Liver (tissue), 3 donors: ENCODE results near the gene NINJ1.

Experiments
- GABPA ChIP-seq, 2 donors: IDR thresholded peaks in 1 of 2; conservative IDR thresholded peaks in 1 of 2; 2 replicates each; pipeline ENCODE4 v1.6.1; 2016; ENCODE audit warnings: antibody characterized with exemption in 2 of 2, mild to moderate bottlenecking in 1 of 2, moderate library complexity in 1 of 2
- HNF4A ChIP-seq, 2 donors: conservative IDR thresholded peaks; 2 replicates each; pipeline ENCODE4 v1.6.1; 2016; ENCODE audit warnings: antibody characterized with exemption in 2 of 2, mild to moderate bottlenecking in 2 of 2
- HNF4G ChIP-seq: IDR thresholded peaks from 2 replicates; pipeline ENCODE4 v1.6.1; 2016; ENCODE audit warnings: antibody characterized with exemption
- NR2F2 ChIP-seq: IDR thresholded peaks from 2 replicates; pipeline ENCODE4 v1.6.1; 2016; ENCODE audit warnings: antibody characterized with exemption
- RAD21 ChIP-seq, 2 donors: IDR thresholded peaks; 2 replicates each; pipeline ENCODE4 v1.6.1; 2016; ENCODE audit warnings: antibody characterized with exemption in 2 of 2, mild to moderate bottlenecking in 2 of 2
- SP1 ChIP-seq: IDR thresholded peaks from 2 replicates; pipeline ENCODE4 v1.6.1; 2018; ENCODE audit warnings: antibody characterized with exemption, mild to moderate bottlenecking
- TAF1 ChIP-seq: conservative IDR thresholded peaks from 2 replicates; pipeline ENCODE4 v1.6.1; 2016; ENCODE audit warnings: antibody characterized with exemption, mild to moderate bottlenecking
- YY1 ChIP-seq: IDR thresholded peaks from 2 replicates; pipeline ENCODE4 v1.6.1; 2016; ENCODE audit warnings: antibody characterized with exemption, mild to moderate bottlenecking
- TF ChIP-seq, protein P1 (sequence below): fragments of 150-350 bp; IDR thresholded peaks from 2 replicates; pipeline ENCODE4 v1.5.1; 2017; ENCODE audit warnings: improper control_type of control experiment, low read depth, low read length; ENCODE audit not compliant: missing input control
- TF ChIP-seq, protein P2 (sequence below): IDR thresholded peaks from 2 replicates; pipeline ENCODE4 v1.6.1; 2016; ENCODE audit warnings: antibody characterized with exemption
- TF ChIP-seq, protein P3 (sequence below): IDR thresholded peaks from 2 replicates; pipeline ENCODE4 v1.6.1; 2016; ENCODE audit warnings: antibody characterized with exemption
- TF ChIP-seq, protein P4 (sequence below): IDR thresholded peaks from 2 replicates; pipeline ENCODE4 v1.6.1; 2016; ENCODE audit warnings: antibody characterized with exemption
- donor health status: healthy.
- donor health status: healthy.

DNA sequence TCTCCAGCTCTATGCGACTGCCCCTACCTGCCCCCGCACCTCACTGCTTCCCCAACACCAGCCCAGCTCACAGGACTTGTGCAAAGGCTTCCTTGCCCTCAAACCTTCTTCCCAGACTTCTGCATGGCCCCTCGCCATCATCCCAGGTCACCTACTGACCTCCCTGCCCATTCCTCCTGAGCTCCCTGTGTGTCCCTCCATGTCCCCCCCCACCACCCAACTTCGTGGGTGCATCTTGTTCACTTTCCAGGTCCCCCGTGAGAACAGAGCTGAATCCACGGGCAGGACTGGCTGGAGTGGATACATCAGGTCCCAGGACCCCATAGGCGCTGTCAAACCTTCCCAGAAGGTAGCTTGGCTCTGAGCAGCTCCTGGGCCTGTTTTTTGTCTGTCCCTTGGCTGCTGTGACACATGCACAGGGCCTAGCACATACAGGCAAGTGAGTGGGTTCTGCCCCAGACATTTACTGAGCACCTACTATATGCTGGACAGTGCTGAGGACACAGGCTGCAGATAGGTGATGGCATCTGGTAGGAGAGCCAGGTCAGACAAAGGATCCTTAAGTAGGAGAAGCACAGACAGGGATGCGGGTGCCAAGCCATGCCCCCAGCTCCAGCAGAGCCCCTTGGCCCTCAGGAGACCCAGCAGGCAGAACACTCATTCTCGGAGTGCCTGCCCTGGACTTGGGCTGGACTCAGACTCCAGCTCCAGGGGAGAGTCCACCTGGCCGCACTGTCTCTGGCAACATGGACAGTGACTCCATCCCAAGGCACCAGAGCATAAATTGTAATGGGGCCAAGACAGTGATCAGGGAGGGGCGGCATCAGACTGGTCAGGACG is 15.0 kb downstream of the NINJ1 start:
- TF ChIP-seq, protein P1, sequence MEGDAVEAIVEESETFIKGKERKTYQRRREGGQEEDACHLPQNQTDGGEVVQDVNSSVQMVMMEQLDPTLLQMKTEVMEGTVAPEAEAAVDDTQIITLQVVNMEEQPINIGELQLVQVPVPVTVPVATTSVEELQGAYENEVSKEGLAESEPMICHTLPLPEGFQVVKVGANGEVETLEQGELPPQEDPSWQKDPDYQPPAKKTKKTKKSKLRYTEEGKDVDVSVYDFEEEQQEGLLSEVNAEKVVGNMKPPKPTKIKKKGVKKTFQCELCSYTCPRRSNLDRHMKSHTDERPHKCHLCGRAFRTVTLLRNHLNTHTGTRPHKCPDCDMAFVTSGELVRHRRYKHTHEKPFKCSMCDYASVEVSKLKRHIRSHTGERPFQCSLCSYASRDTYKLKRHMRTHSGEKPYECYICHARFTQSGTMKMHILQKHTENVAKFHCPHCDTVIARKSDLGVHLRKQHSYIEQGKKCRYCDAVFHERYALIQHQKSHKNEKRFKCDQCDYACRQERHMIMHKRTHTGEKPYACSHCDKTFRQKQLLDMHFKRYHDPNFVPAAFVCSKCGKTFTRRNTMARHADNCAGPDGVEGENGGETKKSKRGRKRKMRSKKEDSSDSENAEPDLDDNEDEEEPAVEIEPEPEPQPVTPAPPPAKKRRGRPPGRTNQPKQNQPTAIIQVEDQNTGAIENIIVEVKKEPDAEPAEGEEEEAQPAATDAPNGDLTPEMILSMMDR, result no peak
- TF ChIP-seq, protein P2, sequence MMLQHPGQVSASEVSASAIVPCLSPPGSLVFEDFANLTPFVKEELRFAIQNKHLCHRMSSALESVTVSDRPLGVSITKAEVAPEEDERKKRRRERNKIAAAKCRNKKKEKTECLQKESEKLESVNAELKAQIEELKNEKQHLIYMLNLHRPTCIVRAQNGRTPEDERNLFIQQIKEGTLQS, result no peak
- TF ChIP-seq, protein P3, sequence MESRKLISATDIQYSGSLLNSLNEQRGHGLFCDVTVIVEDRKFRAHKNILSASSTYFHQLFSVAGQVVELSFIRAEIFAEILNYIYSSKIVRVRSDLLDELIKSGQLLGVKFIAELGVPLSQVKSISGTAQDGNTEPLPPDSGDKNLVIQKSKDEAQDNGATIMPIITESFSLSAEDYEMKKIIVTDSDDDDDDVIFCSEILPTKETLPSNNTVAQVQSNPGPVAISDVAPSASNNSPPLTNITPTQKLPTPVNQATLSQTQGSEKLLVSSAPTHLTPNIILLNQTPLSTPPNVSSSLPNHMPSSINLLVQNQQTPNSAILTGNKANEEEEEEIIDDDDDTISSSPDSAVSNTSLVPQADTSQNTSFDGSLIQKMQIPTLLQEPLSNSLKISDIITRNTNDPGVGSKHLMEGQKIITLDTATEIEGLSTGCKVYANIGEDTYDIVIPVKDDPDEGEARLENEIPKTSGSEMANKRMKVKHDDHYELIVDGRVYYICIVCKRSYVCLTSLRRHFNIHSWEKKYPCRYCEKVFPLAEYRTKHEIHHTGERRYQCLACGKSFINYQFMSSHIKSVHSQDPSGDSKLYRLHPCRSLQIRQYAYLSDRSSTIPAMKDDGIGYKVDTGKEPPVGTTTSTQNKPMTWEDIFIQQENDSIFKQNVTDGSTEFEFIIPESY, result no peak
- TF ChIP-seq TAF1, result no peak
- TF ChIP-seq, protein P4, sequence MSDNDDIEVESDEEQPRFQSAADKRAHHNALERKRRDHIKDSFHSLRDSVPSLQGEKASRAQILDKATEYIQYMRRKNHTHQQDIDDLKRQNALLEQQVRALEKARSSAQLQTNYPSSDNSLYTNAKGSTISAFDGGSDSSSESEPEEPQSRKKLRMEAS, result no peak
- TF ChIP-seq HNF4A (conservative IDR thresholded peaks at IDR 0.05), result peak in 1 of 2 donors; percentile 17
- no peak for TF ChIP-seq YY1
- no peak for TF ChIP-seq SP1
- no peak for TF ChIP-seq NR2F2
- no peak for TF ChIP-seq RAD21 (IDR thresholded peaks at IDR 0.05)
- TF ChIP-seq GABPA (IDR thresholded peaks at IDR 0.05 in 1 of 2, conservative IDR thresholded peaks at IDR 0.05 in 1 of 2), result no peak
- no peak for TF ChIP-seq HNF4G
